Liver (tissue), 9 donors: ENCODE measurements around the gene MYH11. TPM values are rescaled to one million over a fixed set of nuclear protein-coding genes. Genes with fewer than 3 reads are reported as not detected.

ENCODE experiments used
- DNase-seq: peaks from one replicate; pipeline ENCODE4 v3.0.0-alpha.2; 2017; ENCODE audit warnings: low spot score
- H3K27ac ChIP-seq, 2 donors: one replicate each; pipeline ENCODE4 v1.7.0; 2013; ENCODE audit warnings: inconsistent platforms in 2 of 2, low read length in 2 of 2, control low read depth in 1 of 2, low read depth in 1 of 2, mild to moderate bottlenecking in 1 of 2
- H3K27me3 ChIP-seq, 4 donors: one replicate each; pipeline versions ENCODE4 v1.6.1 to v1.7.0; 2013; ENCODE audit warnings: low read length in 3 of 4, inconsistent platforms in 1 of 4, mild to moderate bottlenecking in 1 of 4, moderate library complexity in 1 of 4; ENCODE audit not compliant: control insufficient read depth in 4 of 4, insufficient read depth in 4 of 4
- H3K36me3 ChIP-seq, 4 donors: one replicate each; pipeline versions ENCODE4 v1.6.1 to v1.7.0; 2013; ENCODE audit warnings: low read length in 3 of 4, mild to moderate bottlenecking in 3 of 4, low read depth in 1 of 4, moderate library complexity in 1 of 4; ENCODE audit not compliant: control insufficient read depth in 4 of 4, insufficient read depth in 3 of 4
- H3K4me1 ChIP-seq, 4 donors: one replicate each; pipeline versions ENCODE4 v1.6.1 to v1.7.0; 2013; ENCODE audit warnings: low read length in 3 of 4, mild to moderate bottlenecking in 3 of 4, moderate library complexity in 1 of 4; ENCODE audit not compliant: control insufficient read depth in 4 of 4, insufficient read depth in 4 of 4
- H3K4me3 ChIP-seq, 3 donors: one replicate each; pipeline versions ENCODE4 v1.6.1 to v1.7.0; 2013; ENCODE audit warnings: low read length in 3 of 3, control low read depth in 1 of 3, low read depth in 1 of 3, mild to moderate bottlenecking in 1 of 3
- H3K9ac ChIP-seq, 2 donors: one replicate each; pipeline ENCODE4 v1.7.0; 2013; ENCODE audit warnings: low read length in 2 of 2, mild to moderate bottlenecking in 2 of 2, moderate library complexity in 2 of 2, control low read depth in 1 of 2, low read depth in 1 of 2
- H3K9me3 ChIP-seq, 4 donors: one replicate each; pipeline versions ENCODE4 v1.6.1 to v1.7.0; 2013; ENCODE audit warnings: low read length in 3 of 4; ENCODE audit not compliant: control insufficient read depth in 4 of 4
- ATF3 ChIP-seq: IDR thresholded peaks from 2 replicates; pipeline ENCODE4 v1.6.1; 2016; ENCODE audit warnings: antibody characterized with exemption
- CTCF ChIP-seq: fragments of 150-350 bp; IDR thresholded peaks from 2 replicates; pipeline ENCODE4 v1.5.1; 2017; ENCODE audit warnings: improper control_type of control experiment, low read depth, low read length; ENCODE audit not compliant: missing input control
- EGR1 ChIP-seq, 2 donors: IDR thresholded peaks; 2 replicates each; pipeline ENCODE4 v1.6.1; 2016 to 2018; ENCODE audit warnings: antibody characterized with exemption in 2 of 2, low read depth in 2 of 2
- FOXA2 ChIP-seq: IDR thresholded peaks from 2 replicates; pipeline ENCODE4 v1.6.1; 2016; ENCODE audit warnings: antibody characterized with exemption
- HNF4A ChIP-seq, 2 donors: conservative IDR thresholded peaks; 2 replicates each; pipeline ENCODE4 v1.6.1; 2016; ENCODE audit warnings: antibody characterized with exemption in 2 of 2, mild to moderate bottlenecking in 2 of 2
- JUND ChIP-seq, 2 donors: IDR thresholded peaks; 2 replicates each; pipeline ENCODE4 v1.6.1; 2016; ENCODE audit warnings: antibody characterized with exemption in 2 of 2
- MAX ChIP-seq: IDR thresholded peaks from 2 replicates; pipeline ENCODE4 v1.6.1; 2016; ENCODE audit warnings: antibody characterized with exemption
- NR2F2 ChIP-seq: IDR thresholded peaks from 2 replicates; pipeline ENCODE4 v1.6.1; 2016; ENCODE audit warnings: antibody characterized with exemption
- RAD21 ChIP-seq, 2 donors: IDR thresholded peaks; 2 replicates each; pipeline ENCODE4 v1.6.1; 2016; ENCODE audit warnings: antibody characterized with exemption in 2 of 2, mild to moderate bottlenecking in 2 of 2
- RXRA ChIP-seq, 2 donors: IDR thresholded peaks; 2 replicates each; pipeline ENCODE4 v1.6.1; 2017 to 2018; ENCODE audit warnings: antibody characterized with exemption in 2 of 2, mild to moderate bottlenecking in 1 of 2
- SP1 ChIP-seq: IDR thresholded peaks from 2 replicates; pipeline ENCODE4 v1.6.1; 2018; ENCODE audit warnings: antibody characterized with exemption, mild to moderate bottlenecking
- TAF1 ChIP-seq: conservative IDR thresholded peaks from 2 replicates; pipeline ENCODE4 v1.6.1; 2016; ENCODE audit warnings: antibody characterized with exemption, mild to moderate bottlenecking
- YY1 ChIP-seq: IDR thresholded peaks from 2 replicates; pipeline ENCODE4 v1.6.1; 2016; ENCODE audit warnings: antibody characterized with exemption, mild to moderate bottlenecking
- WGBS: extraction: QIAGEN DNeasy Blood & Tissue Kit; methylation state at CpG from one replicate; pipeline ENCODE4 v1.1.7; 2013; 5-methylcytosine and 5-hydroxymethylcytosine counted together
- polyA plus RNA-seq, 2 donors: library from polyadenylated mRNA; stranded (reverse) in 1 of 2; unstranded in 1 of 2; fragments of 200-250 nt in 1 of 2; fragments of >200 nt in 1 of 2; fragmentation: Nextera tagmentation in 1 of 2; extraction: Ambion mirVana in 1 of 2; gene quantifications; one replicate each; pipeline versions ENCODE4 v1.2.1 to v1.2.3, GENCODE V29; 2013 to 2015
- total RNA-seq, 2 donors: library from RNA; depleted of rRNA; stranded (reverse); fragments of >200 nt; gene quantifications; one replicate each; pipeline ENCODE4 v1.2.3, GENCODE V29; 2014
- donor health status: healthy.
- donor health status: healthy.
- donor health status: healthy.
- donor health status: healthy.
- donor health status: healthy.

The MYH11 gene
- total and polyA plus RNA-seq, 4 donors = 0.51 to 33.7 (median 4.0) TPM

GRCh38 chr16:15691046-15691445 lies 165.8 kb downstream of the MYH11 start:
- no peaks in the 10 kb centered on the region for H3K9me3 ChIP-seq
- no peak overlapping the region for H3K9ac ChIP-seq
- H3K27me3 ChIP-seq = no peaks in the 10 kb centered on the region
- 95% methylated on average over 10 of the region's 10 CpGs for WGBS
- no peak overlapping the region for H3K4me3 ChIP-seq
- no peaks in the 10 kb centered on the region for H3K4me1 ChIP-seq
- TF ChIP-seq FOXA2 (no peak), CTCF (no peak), TAF1 (no peak), RAD21 (IDR thresholded peaks at IDR 0.05) (no peak), YY1 (no peak), ATF3 (no peak), MAX (no peak), SP1 (no peak), NR2F2 (no peak)
- H3K36me3 ChIP-seq = peaks cover 6 to 24% (median 12%) of the 10 kb centered on the region in 4 donors
- DNase-seq = no peak
- H3K27ac ChIP-seq = no peak overlapping the region

- Histone ChIP-seq H3K4me1 (no peaks in the 10 kb centered on the region), H3K4me3 (no peak overlapping the region), H3K9ac (no peak overlapping the region), H3K36me3 (peaks cover 5 to 24% (median 11%) of the 10 kb centered on the region in 4 donors), H3K27me3 (no peaks in the 10 kb centered on the region), H3K9me3 (no peaks in the 10 kb centered on the region), H3K27ac (no peak overlapping the region)
- TF ChIP-seq NR2F2 (no peak), JUND (IDR thresholded peaks at IDR 0.05) (no peak), TAF1 (no peak), RAD21 (IDR thresholded peaks at IDR 0.05) (no peak), FOXA2 (no peak), CTCF (no peak), SP1 (no peak), HNF4A (conservative IDR thresholded peaks at IDR 0.05) (no peak)
- 91% methylated on average over 3 of the region's 3 CpGs for WGBS
- DNase-seq = no peak
Measured at GRCh38 chr16:15690296-15690695, 166.5 kb downstream of the MYH11 start.

- WGBS = 96% methylated on average over 3 of the region's 3 CpGs
- peaks cover 5 to 18% (median 10%) of the 10 kb centered on the region in 4 donors for H3K36me3 ChIP-seq
- no peak overlapping the region for H3K9ac ChIP-seq
- DNase-seq = no peak
- TF ChIP-seq EGR1 (IDR thresholded peaks at IDR 0.05; ENCODE audit: low read depth in 2 of 2) (no peak), FOXA2 (no peak), SP1 (no peak), RXRA (IDR thresholded peaks at IDR 0.05) (no peak)
- no peak overlapping the region for H3K4me3 ChIP-seq
- H3K27me3 ChIP-seq = no peaks in the 10 kb centered on the region
- no peaks in the 10 kb centered on the region for H3K4me1 ChIP-seq
- H3K27ac ChIP-seq = no peak overlapping the region
- H3K9me3 ChIP-seq = no peaks in the 10 kb centered on the region
Measured at GRCh38 chr16:15689290-15689689, 167.5 kb downstream of the MYH11 start.
